HUES48 (cell line): ENCODE measurements around the gene PHGDH.

ENCODE experiments used
- H3K27ac ChIP-seq: one replicate; pipeline ENCODE4 v1.7.0; 2013; ENCODE audit warnings: low read depth, low read length, inconsistent platforms
- H3K27me3 ChIP-seq: 2 replicates; pipeline ENCODE4 v1.6.1; 2013; ENCODE audit warnings: mild to moderate bottlenecking, low read length; ENCODE audit not compliant: control insufficient read depth, insufficient read depth
- H3K36me3 ChIP-seq: 2 replicates; pipeline ENCODE4 v1.6.1; 2013; ENCODE audit warnings: low read length; ENCODE audit not compliant: control insufficient read depth, insufficient read depth
- H3K4me1 ChIP-seq: 2 replicates; pipeline ENCODE4 v1.6.1; 2013; ENCODE audit warnings: mild to moderate bottlenecking, low read length; ENCODE audit not compliant: control insufficient read depth, insufficient read depth
- H3K4me3 ChIP-seq: 2 replicates; pipeline ENCODE4 v1.5.1; 2013; ENCODE audit warnings: mild to moderate bottlenecking, low read depth, low read length
- H3K9ac ChIP-seq: 2 replicates; pipeline ENCODE4 v1.6.1; 2013; ENCODE audit warnings: mild to moderate bottlenecking, low read depth, low read length, moderate library complexity
- H3K9me3 ChIP-seq: 2 replicates; pipeline ENCODE4 v1.6.1; 2013; ENCODE audit warnings: low read length; ENCODE audit not compliant: control insufficient read depth, insufficient read depth

PHGDH gene

DNA sequence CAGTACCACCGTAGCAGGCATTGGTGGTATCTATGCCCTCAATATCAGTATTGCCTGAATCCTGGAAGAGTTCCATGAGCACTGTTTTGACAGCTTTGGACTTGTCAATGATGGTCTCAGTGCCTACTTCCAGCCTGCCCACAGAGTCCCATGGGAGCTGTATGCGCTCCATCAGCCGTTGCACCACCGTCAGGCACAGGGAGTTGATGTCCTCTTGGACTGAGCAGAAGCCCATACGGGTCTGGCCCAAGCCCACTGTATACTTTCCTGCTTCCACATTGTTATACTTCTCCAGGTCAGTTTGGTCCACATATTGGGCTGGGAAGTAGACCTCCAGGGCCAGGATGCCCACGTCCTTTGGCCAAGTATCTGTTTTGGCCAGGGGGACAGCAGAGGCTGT is 52.5 kb downstream of the PHGDH start:
- no peaks in the 10 kb centered on the region for H3K36me3 ChIP-seq
- peaks cover 3% of the 10 kb centered on the region; the same call in 1 of the 2 replicates for H3K27me3 ChIP-seq
- H3K4me3 ChIP-seq, result no peak overlapping the region
- no peaks in the 10 kb centered on the region for H3K4me1 ChIP-seq
- no peaks in the 10 kb centered on the region for H3K9me3 ChIP-seq
- H3K9ac ChIP-seq, result no peak overlapping the region
- H3K27ac ChIP-seq, result no peak overlapping the region

DNA sequence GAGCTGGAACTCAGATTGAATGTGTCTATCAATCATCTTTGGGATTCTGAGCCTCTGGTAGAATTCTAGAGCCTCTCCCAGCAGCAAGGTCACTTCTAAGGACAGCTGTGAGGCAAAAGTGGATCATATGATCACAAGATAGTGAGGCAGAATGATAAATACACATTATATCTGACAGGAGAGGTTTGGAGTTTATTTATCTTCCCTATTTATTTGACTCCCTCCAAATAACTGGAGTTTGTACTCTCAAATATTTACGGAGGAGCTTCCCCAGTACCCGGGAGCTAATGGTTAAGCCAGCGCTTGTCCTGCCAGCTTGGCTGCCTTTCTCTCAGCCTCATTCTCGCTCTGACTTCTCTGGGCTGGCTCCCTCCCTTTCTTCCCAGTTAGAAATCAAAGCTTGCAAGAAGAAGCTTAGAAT is 54.6 kb downstream of the PHGDH start:
- Histone ChIP-seq H3K27me3 (peaks cover 3% of the 10 kb centered on the region; the same call in 1 of the 2 replicates), H3K36me3 (no peaks in the 10 kb centered on the region), H3K9ac (no peak overlapping the region), H3K4me1 (no peaks in the 10 kb centered on the region), H3K9me3 (no peaks in the 10 kb centered on the region), H3K4me3 (no peak overlapping the region), H3K27ac (no peak overlapping the region)

DNA sequence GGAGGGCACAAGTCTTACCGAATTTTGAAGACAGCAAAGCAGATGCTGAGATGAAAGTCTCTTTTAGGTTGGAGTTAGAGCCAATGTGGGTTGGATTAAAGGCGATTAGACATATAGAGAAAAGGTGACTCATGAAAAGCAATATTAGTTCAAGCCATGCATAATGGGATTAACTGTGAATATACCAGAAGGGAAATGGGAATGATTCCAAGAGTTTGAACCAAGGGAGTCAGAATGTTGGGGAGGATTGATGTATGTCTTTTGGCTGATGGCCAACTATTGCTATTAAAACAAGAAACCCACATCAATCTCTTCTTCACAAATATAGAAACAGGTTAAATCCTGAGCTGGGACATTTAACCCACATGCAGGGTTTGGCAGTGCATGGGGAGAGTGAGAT is 55.8 kb downstream of the PHGDH start:
- peaks cover 3% of the 10 kb centered on the region; the same call in 1 of the 2 replicates for H3K27me3 ChIP-seq
- no peak overlapping the region for H3K27ac ChIP-seq
- no peak overlapping the region for H3K4me3 ChIP-seq
- no peaks in the 10 kb centered on the region for H3K36me3 ChIP-seq
- H3K9ac ChIP-seq, result no peak overlapping the region
- H3K4me1 ChIP-seq, result no peaks in the 10 kb centered on the region
- H3K9me3 ChIP-seq, result no peaks in the 10 kb centered on the region

DNA sequence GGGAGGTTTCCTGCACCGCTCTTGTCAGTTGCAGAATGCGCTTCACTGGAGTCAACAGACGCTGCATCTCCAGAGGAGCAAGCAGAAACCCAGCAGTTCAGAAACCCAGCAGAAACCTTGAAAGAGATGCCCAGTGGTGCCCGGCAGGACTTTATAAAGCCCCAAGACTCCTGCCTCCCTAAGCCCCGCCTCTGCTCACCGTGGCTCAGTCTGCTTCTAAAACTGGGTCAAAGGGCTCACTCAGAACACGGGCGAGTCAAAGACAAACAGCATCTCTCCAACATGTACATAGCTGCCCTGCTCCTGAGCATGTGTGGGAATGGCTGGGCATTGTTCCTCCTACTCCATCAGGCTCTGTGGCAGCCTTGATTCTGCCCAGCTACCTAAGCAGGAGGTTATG is 57.0 kb downstream of the PHGDH start, which contains the start of gene HMGCS2:
Gene HMGCS2 (minus strand): TSS at position 128 of the 400 bp plus-strand sequence. CDS start 61 bp downstream, at position 67.
- Histone ChIP-seq H3K9me3 (no peaks in the 10 kb centered on the region), H3K36me3 (no peaks in the 10 kb centered on the region), H3K27me3 (peaks cover 3% of the 10 kb centered on the region; the same call in 1 of the 2 replicates), H3K4me3 (no peak within 1 kb of the TSS), H3K9ac (no peak within 1 kb of the TSS), H3K27ac (no peak within 1 kb of the TSS), H3K4me1 (peaks cover 9% of the 10 kb centered on the region)

DNA sequence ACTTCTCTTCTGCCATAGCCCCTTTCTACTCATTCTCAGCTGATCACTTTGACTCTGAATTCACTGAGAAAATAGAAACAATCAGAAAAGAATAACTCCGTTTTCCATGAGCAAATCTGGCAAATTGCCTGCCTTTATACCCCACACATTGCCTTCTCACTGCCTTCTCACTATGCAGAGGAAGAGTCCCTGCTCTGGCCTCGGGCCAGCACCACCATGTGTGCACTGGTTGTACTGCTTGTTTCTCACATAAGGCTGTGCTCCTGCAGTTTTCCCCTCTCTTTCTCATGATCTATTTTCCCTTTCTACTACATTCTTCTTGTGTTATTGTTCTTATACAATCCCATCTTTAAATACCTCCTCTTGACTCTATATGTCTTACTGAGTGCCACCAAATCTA is 59.3 kb downstream of the PHGDH start:
- no peak overlapping the region for H3K9ac ChIP-seq
- no peaks in the 10 kb centered on the region for H3K36me3 ChIP-seq
- no peak overlapping the region for H3K4me3 ChIP-seq
- peaks cover 3% of the 10 kb centered on the region; the same call in 1 of the 2 replicates for H3K27me3 ChIP-seq
- H3K9me3 ChIP-seq, result no peaks in the 10 kb centered on the region
- no peak overlapping the region for H3K27ac ChIP-seq
- H3K4me1 ChIP-seq, result peaks cover 19% of the 10 kb centered on the region

DNA sequence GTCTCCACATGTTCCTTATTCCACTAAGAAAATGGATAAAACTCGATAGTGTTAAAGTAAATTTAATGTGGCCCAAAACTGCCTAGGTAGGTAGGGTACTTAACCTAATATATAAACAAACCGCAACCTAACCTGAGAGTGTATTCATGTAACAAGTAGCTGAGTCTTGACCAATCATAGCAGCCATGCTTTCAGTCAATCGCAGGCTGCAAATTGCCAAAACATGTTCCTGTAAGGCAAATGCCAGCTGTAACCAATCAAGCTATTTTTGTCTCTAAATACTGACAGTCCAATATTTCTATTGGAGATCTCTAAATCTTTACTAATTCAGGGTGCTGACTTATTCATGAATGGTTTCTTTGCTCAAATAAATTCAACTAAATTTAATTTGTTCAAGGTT is 60.0 kb downstream of the PHGDH start:
- Histone ChIP-seq H3K9me3 (no peaks in the 10 kb centered on the region), H3K4me1 (peaks cover 19% of the 10 kb centered on the region), H3K9ac (no peak overlapping the region), H3K27ac (no peak overlapping the region), H3K27me3 (peaks cover 3% of the 10 kb centered on the region; the same call in 1 of the 2 replicates), H3K36me3 (no peaks in the 10 kb centered on the region), H3K4me3 (no peak overlapping the region)

DNA sequence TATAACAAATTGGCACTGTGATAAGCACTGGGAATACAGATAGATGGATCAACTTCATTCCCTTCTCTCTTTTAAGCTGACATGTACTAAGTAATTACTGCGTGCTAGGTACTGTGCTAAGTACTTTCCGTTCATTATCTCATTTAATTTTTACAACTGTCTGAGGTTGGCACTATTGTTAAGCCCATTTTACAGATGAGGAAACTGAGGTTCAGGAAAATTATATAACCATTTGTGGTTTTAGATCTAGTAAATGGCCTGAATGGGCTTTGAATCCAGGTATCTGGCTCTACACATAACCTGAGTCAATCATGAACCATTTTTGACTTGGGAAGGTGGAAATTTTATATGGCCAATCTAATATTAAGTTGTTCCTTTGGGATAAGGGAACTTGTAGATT is 60.6 kb downstream of the PHGDH start:
- Histone ChIP-seq H3K4me3 (no peak overlapping the region), H3K9ac (no peak overlapping the region), H3K4me1 (peaks cover 19% of the 10 kb centered on the region), H3K36me3 (no peaks in the 10 kb centered on the region), H3K27me3 (peaks cover 3% of the 10 kb centered on the region; the same call in 1 of the 2 replicates), H3K27ac (no peak overlapping the region), H3K9me3 (no peaks in the 10 kb centered on the region)

DNA sequence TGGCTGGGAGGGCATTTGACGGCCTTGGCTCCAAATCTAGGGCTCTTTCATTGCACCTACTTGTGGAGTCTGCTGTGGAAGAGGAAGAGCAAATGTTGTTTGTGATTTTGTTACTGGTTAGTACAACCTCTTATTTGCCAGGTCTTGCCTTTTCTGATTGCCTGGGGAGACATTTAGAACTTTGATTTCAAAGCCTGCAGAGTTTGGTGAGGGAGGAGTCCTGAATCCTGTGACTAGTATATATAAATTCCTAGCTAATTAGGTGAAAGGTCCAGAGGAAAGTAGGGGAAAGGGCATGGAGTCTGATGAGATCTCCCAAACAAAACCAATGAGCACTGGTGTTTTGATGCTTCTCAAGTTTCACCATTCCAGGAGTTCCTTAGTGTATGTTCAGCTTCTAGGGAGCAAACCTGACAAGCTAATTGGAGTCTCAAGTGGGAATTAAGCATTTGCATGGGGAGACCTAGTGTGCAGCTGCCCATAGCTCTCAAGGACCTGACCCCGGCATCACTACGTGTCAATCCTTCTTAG is 62.0 kb downstream of the PHGDH start:
- Histone ChIP-seq H3K27me3 (no peaks in the 10 kb centered on the region), H3K4me1 (peaks cover 19% of the 10 kb centered on the region), H3K9ac (no peak overlapping the region), H3K27ac (peak overlapping the region; percentile 75), H3K36me3 (no peaks in the 10 kb centered on the region), H3K4me3 (no peak overlapping the region), H3K9me3 (no peaks in the 10 kb centered on the region)

DNA sequence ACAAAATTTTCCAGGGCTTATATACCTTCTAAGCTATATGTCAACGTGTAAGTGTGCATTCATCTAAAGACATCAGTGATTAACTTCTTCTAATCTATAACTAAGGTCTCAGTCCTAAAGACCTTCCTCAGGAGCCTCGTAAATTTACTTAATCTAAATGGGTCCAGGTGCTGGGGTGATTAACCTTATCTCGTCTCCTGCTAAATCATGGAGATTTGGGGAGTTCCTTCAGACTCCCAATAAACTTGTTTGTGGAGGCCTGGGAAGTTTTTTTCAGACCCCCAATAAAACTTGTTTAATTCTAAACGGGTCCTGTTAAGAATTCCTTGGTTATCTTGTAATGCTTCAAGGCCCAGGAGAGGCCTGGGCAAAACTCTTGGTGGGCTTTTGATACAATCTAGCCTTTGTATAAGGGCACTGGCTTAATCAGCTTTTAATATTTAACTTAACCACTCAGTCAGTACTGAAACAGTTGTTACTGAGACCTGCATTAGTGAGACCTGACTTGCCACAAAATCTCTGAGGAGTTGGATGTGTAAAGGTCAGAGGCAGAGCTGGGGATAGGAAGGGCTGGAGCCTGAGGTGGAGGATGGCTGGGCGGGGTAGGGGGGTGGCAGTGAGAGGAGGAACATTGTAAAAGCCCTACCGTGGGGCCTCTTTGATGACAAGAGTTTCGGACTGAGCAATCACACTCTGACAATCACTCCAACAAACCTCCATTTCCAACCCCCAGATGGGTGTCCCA is 63.2 kb downstream of the PHGDH start:
- Histone ChIP-seq H3K4me1 (peaks cover 19% of the 10 kb centered on the region), H3K4me3 (no peak overlapping the region), H3K27ac (peak overlapping the region; percentile 51), H3K9me3 (no peaks in the 10 kb centered on the region), H3K9ac (no peak overlapping the region), H3K36me3 (no peaks in the 10 kb centered on the region), H3K27me3 (no peaks in the 10 kb centered on the region)

DNA sequence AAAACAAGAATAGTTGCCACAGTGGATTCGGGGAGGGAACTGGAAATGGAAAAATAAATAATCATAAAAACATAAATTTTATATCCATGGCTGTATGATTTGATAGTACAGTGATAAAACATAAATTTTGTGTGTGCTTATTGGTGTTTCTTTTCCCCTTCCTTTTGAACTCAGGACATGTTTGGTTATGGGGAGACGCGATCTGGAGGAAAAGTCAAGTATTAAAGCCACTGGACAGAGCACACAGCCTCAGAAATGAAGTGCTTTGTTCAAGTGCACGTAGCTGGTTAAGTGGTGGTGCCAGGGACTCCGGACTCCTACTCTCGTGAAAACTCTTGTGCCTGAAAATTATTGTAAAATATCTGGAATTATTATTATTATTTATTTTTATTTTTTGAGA is 66.6 kb downstream of the PHGDH start:
- Histone ChIP-seq H3K4me3 (no peak overlapping the region), H3K36me3 (no peaks in the 10 kb centered on the region), H3K27ac (no peak overlapping the region), H3K27me3 (no peaks in the 10 kb centered on the region), H3K4me1 (peaks cover 15% of the 10 kb centered on the region), H3K9ac (no peak overlapping the region), H3K9me3 (no peaks in the 10 kb centered on the region)

DNA sequence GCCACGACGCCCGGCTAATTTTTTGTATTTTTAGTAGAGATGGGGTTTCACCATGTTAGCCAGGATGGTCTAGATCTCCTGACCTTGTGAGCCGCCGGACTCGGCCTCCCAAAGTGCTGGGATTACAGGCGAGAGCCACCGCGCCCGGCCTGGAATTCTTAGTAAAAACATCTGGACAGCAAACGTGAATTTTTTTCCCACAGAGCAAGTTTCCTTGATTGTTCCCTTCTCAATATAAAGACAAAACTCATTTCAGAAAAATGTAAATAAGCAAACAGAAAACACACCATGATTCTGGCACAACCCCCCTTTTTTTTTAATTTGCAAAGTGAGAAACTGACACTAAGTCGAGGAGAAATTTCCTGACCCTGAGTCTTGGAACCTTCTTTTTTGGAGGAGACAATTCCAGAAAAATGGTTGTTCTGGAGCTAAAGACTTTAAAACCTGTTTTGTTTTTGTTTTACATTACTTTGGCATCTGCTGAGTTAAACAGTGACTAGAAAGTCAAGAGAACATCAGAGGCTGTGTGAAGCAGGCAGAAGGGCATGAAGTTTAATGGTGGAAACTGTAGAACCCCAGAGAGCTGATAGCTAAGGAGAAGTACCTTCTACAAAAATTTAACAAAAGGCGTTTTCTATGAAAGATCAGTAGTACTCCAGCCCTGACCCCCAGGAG is 67.3 kb downstream of the PHGDH start:
- Histone ChIP-seq H3K4me1 (peaks cover 8% of the 10 kb centered on the region), H3K27me3 (no peaks in the 10 kb centered on the region), H3K27ac (no peak overlapping the region), H3K9ac (no peak overlapping the region), H3K9me3 (no peaks in the 10 kb centered on the region), H3K36me3 (no peaks in the 10 kb centered on the region), H3K4me3 (no peak overlapping the region)
